GM21723 (cell line): Measurements from ENCODE around the gene TRO.

Source experiments
- ATAC-seq: cut with Tn5 transposase; IDR thresholded peaks from one replicate; pipeline ENCODE4 v1.9.1; 2021; ENCODE audit warnings: mild to moderate bottlenecking, moderate library complexity; ENCODE audit not compliant: unreplicated experiment

Gene TRO, protein sequence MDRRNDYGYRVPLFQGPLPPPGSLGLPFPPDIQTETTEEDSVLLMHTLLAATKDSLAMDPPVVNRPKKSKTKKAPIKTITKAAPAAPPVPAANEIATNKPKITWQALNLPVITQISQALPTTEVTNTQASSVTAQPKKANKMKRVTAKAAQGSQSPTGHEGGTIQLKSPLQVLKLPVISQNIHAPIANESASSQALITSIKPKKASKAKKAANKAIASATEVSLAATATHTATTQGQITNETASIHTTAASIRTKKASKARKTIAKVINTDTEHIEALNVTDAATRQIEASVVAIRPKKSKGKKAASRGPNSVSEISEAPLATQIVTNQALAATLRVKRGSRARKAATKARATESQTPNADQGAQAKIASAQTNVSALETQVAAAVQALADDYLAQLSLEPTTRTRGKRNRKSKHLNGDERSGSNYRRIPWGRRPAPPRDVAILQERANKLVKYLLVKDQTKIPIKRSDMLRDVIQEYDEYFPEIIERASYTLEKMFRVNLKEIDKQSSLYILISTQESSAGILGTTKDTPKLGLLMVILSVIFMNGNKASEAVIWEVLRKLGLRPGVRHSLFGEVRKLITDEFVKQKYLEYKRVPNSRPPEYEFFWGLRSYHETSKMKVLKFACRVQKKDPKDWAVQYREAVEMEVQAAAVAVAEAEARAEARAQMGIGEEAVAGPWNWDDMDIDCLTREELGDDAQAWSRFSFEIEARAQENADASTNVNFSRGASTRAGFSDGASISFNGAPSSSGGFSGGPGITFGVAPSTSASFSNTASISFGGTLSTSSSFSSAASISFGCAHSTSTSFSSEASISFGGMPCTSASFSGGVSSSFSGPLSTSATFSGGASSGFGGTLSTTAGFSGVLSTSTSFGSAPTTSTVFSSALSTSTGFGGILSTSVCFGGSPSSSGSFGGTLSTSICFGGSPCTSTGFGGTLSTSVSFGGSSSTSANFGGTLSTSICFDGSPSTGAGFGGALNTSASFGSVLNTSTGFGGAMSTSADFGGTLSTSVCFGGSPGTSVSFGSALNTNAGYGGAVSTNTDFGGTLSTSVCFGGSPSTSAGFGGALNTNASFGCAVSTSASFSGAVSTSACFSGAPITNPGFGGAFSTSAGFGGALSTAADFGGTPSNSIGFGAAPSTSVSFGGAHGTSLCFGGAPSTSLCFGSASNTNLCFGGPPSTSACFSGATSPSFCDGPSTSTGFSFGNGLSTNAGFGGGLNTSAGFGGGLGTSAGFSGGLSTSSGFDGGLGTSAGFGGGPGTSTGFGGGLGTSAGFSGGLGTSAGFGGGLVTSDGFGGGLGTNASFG (N-terminal part only)

DNA sequence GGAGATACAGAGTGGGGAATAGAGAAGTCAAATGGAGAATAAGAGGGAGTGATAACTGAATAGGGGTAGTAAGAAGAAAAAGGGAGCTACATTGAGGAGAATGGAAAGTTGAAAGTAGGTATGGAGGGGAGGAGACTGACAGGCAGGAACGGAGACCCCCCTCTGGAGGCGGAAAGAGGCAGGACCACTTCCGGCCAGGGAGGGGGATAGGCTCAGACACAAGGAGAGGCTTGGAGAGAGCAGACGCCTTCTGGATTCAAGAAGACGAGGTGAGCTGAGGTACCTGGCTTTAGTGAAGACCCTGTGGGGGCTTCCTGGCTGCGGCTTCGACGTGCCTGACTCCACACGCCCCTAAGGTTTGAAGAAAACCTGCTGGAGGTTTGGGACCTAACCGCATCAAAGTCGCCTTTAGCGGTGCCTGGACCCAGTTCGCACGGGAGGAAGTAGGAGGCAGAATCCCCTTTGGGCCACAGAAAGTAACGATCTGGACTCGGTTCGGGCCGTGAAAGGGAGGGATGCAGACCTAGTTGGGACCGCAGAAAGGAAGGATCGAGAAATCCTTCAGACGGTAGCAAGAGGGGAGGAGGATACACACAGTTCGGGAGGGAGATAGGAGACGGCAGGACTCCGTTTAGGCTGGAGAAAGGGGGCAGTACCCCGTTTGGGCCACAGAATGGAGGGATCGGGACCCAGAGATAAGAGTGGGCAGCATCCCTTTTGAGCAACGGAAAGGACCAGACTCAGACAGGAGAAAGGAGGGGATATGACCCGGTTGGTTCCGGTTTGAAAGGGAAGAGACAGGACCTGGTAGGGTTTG, at the start of gene TRO:
TSS of gene TRO (plus strand) at position 215 of the 817 bp plus-strand sequence. CDS start 1,423 bp downstream, outside the sequence.
- ATAC-seq, result peak; percentile 25

DNA sequence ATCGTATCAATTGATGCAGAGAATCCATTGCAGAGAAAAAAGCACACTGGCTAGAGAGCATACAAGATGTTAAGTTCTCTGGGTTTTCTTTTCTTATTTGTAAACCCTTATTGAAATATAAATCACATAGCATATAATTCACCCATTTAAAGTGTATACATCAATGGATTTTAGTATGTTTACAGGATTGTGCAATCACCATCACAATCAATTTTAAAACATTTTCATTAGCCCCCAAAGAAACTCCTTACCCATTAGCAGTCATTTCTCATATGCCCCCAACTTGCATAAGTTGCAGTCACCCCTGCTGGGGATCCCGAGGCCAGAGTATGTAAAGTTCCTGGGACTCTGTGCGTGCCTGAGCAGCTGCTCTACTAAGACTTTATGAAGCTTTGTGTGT, 34.9 kb upstream of the TRO start:
- ATAC-seq, result no peak

DNA sequence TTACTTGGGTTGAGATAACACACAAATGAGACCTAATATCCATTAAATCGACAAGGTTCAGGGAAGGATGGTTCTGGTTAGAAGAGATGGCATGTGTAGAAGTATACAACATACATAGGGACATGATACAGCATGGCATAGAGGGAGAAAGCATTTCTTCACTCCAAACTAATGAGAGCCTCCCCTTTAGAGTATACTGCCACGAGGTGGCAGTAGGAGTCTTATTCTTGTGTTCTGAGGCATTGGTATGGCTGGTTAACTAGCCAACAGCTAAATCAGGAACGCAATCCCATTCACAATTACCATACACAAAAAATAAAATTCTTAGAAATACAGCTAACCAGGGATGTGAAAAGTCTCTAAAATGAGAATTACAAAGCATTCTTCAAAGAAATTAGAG, 29.1 kb upstream of the TRO start:
- ATAC-seq, result no peak

DNA sequence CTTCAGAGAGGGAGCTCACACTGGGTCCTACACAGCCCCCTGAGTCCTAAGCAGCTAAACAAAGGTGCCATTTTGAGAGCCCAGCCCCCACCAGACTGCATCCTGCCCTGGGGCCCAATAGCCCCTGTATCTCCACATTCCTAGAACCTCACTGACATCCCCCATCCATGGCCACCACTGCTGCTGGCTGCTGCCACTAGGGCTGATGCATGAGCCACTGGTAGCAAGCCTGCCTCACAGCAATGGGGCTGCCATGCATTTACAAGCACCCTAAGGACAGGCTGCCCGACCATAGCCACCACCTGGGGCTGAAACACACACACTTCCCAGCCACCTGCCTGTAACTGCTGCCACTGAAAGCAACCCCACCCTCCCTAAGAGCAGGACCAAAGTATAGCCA, 26.5 kb upstream of the TRO start:
- no peak for ATAC-seq

DNA sequence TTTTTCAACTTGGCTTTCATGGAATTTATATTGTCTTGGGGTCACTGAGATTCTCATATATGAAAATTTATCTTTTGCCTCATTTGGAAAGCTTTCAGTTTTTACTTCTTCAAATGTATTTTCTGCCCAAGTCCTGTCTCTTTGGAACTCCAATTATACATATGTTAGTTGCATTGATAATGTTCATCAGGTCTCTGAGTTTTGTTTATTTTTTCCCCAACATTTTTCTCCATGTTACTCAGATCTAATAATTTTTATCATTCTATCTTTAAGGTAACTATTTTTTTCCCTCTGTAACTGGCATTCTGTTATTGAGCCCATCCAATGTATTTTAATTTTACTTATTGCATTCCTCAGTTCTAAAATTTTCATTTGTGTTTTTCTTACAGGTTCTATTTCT, 10.7 kb upstream of the TRO start:
- ATAC-seq, result no peak

DNA sequence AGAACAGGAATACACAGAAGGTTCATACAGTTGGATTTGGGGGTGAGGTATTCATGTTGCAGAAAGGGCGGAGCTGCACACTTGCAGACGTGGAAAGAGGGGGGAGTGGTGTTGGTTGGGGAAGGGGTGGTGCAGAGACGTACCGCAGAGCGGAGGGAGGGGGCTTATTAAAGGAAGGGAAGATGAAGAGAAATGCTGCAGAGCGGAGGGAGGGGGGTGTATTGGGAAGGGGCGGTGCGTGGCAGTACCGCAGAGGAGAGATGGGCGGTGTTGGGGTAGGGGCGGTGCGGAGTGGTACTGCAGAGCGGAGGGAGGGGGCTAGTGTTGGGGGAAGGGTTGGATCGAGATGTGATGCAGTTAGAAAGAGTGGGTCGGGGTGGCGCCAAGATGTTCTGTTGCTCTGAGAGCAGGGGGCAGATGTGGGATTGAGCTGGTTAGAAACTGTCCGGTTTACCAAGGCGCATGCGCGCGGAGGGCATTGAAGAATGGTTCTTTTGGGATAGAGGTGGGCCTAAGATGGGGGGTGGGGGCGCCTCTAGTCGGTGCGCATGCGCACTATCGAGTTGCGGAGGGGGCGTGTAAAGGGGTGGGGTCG, 900 bp downstream of the TRO start:
- ATAC-seq, result peak; percentile 69

DNA sequence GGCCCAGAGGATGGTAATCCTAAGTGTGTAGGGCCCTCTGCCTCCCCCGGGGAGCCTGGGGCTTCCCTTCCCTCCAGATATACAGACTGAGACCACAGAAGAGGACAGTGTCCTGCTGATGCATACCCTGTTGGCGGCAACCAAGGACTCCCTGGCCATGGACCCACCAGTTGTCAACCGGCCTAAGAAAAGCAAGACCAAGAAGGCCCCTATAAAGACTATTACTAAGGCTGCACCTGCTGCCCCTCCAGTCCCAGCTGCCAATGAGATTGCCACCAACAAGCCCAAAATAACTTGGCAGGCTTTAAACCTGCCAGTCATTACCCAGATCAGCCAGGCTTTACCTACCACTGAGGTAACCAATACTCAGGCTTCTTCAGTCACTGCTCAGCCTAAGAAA, 1.9 kb downstream of the TRO start:
- no peak for ATAC-seq

DNA sequence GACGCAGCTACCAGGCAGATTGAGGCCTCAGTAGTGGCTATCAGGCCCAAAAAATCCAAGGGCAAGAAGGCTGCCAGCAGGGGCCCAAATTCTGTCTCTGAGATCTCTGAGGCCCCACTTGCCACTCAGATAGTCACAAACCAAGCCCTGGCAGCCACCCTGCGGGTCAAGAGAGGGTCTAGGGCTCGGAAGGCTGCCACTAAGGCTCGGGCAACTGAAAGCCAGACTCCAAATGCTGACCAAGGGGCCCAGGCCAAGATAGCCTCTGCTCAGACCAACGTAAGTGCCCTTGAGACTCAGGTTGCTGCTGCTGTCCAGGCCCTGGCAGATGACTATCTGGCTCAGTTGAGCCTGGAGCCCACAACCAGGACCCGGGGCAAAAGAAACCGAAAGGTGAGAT, 2.8 kb downstream of the TRO start:
- ATAC-seq, result no peak

DNA sequence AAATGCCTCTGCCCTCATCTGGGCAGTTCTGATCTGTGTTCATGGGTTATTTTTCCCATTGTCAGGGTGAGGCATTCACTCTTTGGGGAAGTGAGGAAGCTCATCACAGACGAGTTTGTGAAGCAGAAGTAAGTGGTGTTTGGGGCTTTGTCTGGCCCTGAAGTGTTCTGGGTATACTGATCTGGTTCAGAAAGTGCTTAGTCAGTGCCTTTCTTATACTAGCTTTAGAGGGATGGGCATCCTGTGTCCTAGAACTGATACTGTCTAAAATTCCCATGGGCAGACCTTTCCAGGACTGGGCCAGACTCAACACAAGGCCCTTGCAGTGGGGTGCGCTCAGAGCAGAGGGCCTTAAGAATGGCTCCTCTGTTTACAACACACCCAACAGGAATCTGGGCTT, 6.4 kb downstream of the TRO start:
- no peak for ATAC-seq

DNA sequence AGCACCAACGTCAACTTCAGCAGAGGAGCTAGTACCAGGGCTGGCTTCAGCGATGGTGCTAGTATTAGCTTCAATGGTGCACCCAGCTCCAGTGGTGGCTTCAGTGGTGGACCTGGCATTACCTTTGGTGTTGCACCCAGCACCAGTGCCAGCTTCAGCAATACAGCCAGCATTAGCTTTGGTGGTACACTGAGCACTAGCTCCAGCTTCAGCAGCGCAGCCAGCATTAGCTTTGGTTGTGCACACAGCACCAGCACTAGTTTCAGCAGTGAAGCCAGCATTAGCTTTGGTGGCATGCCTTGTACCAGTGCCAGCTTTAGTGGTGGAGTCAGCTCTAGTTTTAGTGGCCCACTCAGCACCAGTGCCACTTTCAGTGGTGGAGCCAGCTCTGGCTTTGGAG, 8.3 kb downstream of the TRO start:
- ATAC-seq, result no peak

DNA sequence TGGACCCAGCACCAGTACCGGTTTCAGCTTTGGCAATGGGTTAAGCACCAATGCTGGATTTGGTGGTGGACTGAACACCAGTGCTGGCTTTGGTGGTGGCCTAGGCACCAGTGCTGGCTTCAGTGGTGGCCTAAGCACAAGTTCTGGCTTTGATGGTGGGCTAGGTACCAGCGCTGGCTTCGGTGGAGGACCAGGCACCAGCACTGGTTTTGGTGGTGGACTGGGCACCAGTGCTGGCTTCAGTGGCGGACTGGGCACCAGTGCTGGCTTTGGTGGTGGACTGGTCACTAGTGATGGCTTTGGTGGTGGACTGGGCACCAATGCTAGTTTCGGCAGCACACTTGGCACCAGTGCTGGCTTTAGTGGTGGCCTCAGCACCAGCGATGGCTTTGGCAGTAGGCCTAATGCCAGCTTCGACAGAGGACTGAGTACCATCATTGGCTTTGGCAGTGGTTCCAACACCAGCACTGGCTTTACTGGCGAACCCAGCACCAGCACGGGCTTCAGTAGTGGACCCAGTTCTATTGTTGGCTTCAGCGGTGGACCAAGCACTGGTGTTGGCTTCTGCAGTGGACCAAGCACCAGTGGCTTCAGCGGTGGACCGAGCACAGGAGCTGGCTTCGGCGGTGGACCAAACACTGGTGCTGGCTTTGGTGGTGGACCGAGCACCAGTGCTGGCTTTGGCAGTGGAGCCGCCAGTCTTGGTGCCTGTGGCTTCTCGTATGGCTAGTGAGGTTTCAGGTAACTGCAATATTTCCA, 9.8 kb downstream of the TRO start:
- no peak for ATAC-seq

DNA sequence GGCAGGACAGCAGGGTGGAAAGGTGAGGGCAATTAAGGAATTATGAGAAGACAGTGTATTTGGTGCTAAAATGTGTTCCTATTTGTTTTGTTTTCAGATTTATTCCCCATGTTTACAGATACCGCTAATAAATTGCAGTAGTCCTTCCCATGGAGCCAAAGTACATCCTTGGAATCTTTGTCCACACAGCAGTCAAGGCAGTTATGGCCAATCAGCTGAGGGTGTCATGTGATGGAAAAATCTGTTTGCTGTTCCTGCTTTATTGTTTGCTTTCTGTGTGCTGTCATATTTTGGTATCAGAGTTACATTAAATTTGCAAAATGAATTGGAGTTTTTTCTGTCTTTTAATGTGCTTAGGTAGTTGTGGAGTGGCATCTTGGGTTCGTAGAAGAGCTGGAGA, 10.5 kb downstream of the TRO start:
- no peak for ATAC-seq

DNA sequence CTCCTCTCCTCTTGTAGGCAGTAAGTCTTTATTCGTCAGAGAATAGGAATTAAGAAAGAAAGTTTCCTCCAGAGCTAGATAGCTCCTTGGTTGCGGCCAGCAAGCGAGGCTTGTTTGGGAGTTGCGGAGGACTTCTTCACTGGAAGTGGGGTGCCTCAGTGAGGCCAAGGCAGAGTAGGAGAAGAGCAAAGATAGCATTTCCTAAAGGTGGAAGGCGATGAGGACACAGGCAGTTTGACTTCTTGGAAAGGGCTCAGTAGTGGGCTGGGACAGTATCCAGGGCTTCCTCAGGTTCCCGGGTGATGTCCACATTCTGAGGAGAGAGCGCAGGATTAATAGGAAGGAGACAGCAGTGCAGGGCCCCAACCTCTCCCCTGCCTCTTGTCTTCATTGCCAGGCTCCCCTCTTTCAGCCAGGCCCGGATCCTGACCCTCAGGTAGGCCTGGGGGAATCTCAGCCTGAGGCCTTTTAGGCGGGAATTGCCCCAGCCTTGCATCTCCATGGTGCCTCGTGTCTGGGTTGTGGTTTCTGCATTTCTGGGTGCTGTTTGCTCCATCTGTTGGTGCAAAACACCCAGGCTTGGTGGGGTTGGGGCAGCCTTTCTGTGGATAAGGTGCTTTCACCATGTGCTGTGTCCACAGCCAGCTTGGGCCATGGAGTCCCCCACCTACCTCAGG, 12.7 kb downstream of the TRO start:
- no peak for ATAC-seq

DNA sequence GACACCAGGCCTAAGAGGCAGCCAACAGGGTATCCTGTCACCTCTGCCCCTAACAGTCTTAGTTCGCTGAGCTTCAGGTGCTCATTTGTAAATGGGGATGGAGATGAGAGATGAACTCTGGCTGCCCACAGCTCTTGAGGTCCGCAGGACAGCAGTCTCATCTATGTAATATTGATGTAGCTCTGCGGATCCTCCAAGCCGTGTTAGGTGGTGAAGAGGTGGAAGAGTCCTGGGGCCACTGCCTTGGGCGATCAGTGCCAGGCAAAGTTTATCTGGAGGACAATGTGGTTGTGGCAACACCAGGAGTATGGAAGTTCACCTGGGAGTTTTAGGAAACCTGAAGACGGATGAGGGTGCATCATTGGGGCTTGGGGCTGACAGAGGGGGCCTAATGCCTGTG, 13.4 kb downstream of the TRO start:
- no peak for ATAC-seq

DNA sequence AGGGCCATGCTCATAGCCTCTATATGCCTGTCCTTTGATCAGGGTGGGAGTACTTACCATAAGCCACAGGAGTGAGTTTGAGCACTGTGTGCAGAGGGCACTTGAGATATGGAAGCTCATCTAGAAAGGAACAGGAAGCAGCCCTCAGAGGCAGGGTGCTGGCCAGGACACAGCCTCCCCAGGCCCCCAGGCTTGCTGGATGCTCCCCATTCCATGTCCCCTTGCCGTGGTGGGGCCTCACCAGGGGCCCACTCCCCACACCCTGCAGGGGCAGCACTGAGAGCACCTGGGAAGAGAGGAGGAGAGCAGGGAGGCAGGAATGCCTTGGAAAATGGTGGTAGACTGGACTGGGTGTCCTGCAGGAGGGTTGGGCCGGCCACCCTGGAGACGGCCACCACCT, 14.3 kb downstream of the TRO start:
- ATAC-seq, result no peak

DNA sequence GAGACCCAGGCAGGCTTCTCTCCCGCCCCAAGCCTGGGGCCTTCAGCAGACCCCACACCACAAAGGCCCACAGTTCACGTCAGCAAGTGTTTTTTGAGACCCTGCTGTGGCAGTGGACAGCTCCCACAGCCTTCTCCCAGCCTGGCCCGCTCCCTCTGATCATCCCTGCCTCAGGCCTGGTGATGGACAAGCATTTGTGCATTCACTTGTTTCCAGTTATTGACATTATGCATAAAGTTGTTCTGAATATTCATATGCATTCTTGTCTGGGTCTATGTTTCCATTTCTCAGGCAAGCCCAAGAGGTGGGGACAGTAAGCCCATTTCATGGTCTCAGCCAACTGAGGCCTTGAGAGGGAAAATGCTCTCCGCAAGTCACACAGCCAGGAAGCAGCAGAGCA, 14.7 kb downstream of the TRO start:
- no peak for ATAC-seq

DNA sequence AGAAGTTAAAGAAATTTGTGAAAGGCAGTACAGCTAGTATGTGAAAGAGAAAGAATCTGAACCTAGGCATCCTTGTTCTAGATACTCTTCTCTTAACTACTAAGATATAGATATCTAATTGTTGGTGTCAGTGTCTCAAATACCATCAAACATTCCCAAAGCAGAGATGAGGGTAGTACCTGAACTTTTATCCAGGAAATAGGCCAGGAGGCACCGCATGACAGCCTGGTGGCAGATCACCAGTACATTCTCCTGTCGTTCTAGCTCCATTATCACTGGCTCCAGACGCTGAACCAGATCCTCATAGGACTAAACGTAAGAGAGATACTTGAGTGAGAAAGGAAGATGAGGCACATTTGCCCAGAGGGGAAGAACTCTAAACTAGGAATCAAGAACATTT, 16.8 kb downstream of the TRO start:
- no peak for ATAC-seq

DNA sequence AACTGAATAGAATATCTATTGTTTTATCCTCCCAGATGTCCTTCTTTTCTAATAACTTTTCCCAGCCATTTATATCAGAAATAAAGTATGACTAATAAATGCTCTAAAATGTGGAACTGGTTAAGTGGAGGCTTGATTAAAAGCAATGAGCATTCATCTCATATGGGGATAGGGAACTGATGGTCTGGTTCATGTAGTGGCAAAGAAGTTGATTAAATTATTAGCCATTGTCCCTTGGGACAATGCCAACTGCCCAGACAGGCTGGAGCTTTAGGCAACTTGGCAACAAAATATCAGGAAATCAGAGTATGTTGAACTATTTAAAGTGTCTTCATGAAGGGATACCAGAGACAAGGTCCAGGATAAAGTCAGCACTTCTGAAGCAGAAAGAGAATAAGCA, 24.2 kb downstream of the TRO start:
- ATAC-seq, result no peak

DNA sequence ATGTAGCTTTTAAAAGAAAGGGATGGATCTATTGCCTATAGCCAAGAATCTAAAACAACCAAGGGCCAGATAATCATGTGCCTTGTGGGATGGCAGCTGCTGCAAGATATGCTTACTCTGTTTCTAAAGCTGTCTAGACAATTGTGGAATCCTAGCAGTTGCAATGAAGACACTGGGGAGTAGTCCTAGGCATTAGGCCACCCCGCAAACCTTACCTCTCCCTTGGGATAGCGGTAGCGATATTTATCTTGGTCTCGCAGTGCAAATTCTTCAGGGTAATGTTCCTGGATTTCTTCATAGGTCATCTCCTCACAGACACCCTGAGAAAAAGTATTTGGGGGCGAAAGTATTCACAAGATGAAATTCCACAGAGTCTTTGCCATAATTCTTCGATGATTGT, 24.6 kb downstream of the TRO start:
- ATAC-seq, result no peak
